GM18508 (cell line): ENCODE results near the gene PLPPR2.
"Not testable (repeated sequence)": the region's sequence is repeated elsewhere in the genome, so short reads cannot be mapped to it uniquely, and the experiment has no call there.

Experiments
- ATAC-seq: cut with Tn5 transposase; IDR thresholded peaks from one replicate; pipeline ENCODE4 v1.9.1; 2021; ENCODE audit warnings: moderate number of reproducible peaks; ENCODE audit not compliant: insufficient read depth, unreplicated experiment

PLPPR2 gene

GRCh38 chr19:11355160-11356073 is at the start of gene PLPPR2:
PLPPR2 (plus strand) TSS chr19:11355432; CDS start chr19:11357674, 2,242 bp downstream.
- ATAC-seq = no peak

GRCh38 chr19:11306337-11306736 is 48.9 kb upstream of the PLPPR2 start:
- no peak for ATAC-seq

- not testable (repeated sequence) for ATAC-seq
Observed at GRCh38 chr19:11320278-11320995, 34.8 kb upstream of the PLPPR2 start.

- ATAC-seq = no peak
Observed at GRCh38 chr19:11321191-11322126, 33.8 kb upstream of the PLPPR2 start.

- no peak for ATAC-seq
Observed at GRCh38 chr19:11322269-11323024, 32.8 kb upstream of the PLPPR2 start.

- no peak for ATAC-seq
Observed at GRCh38 chr19:11323601-11324078, 31.6 kb upstream of the PLPPR2 start.

GRCh38 chr19:11324079-11324661 is 31.1 kb upstream of the PLPPR2 start:
- ATAC-seq = no peak

- ATAC-seq = no peak
Observed at GRCh38 chr19:11324748-11325389, 30.4 kb upstream of the PLPPR2 start.

- no peak for ATAC-seq
Observed at GRCh38 chr19:11325544-11325943, 29.7 kb upstream of the PLPPR2 start.

GRCh38 chr19:11330127-11330526 is 25.1 kb upstream of the PLPPR2 start:
- ATAC-seq = no peak

GRCh38 chr19:11331502-11331901 is 23.7 kb upstream of the PLPPR2 start:
- no peak for ATAC-seq

GRCh38 chr19:11332822-11333221 is 22.4 kb upstream of the PLPPR2 start:
- ATAC-seq = no peak

- ATAC-seq = not testable (repeated sequence)
Observed at GRCh38 chr19:11333838-11334237, 21.4 kb upstream of the PLPPR2 start.

- no peak for ATAC-seq
Observed at GRCh38 chr19:11335449-11336146, 19.6 kb upstream of the PLPPR2 start.

- no peak for ATAC-seq
Observed at GRCh38 chr19:11337080-11337479, 18.2 kb upstream of the PLPPR2 start.

GRCh38 chr19:11338121-11338520 is 17.1 kb upstream of the PLPPR2 start:
- no peak for ATAC-seq

GRCh38 chr19:11338569-11339253 is 16.5 kb upstream of the PLPPR2 start:
- no peak for ATAC-seq
